ENCODE results near the gene CARS1.

- TF ChIP-seq CTCF (conservative IDR thresholded peaks at IDR 0.05; ENCODE audit: low read length): no peak
- TF ChIP-seq EZH2phosphoT487 (IDR thresholded peaks at IDR 0.05; ENCODE audit: borderline replicate concordance): no peak
These were observed 80.7 kb downstream of the CARS1 start for GRCh38 chr11:2976294-2977063.
